Keratinocyte (primary cell): ENCODE results near the gene TPM2. TPM values are rescaled to one million over a fixed set of nuclear protein-coding genes. Genes with fewer than 3 reads are reported as not detected.

Experiments
- DNase-seq: peaks from one replicate; pipeline ENCODE4 v3.0.0-alpha.2; 2011; ENCODE audit warnings: low read depth, missing footprints, low spot score
- FAIRE-seq: peaks from 2 replicates; lab custom pipeline; 2011; peaks lifted over from hg19 to GRCh38; lab: Jason Lieb, UNC
- H2AFZ ChIP-seq: 2 replicates; pipeline ENCODE4 v1.6.0; 2012; ENCODE audit warnings: low read length, control low read depth, inconsistent platforms; ENCODE audit not compliant: control insufficient read depth
- H3K27ac ChIP-seq: 2 replicates; pipeline ENCODE4 v1.5.1; 2011; ENCODE audit warnings: low read length; ENCODE audit not compliant: control insufficient read depth, insufficient read depth
- H3K27me3 ChIP-seq: 3 replicates; pipeline ENCODE4 v1.6.0; 2011; ENCODE audit warnings: low read length; ENCODE audit not compliant: control insufficient read depth, insufficient read depth; ENCODE audit errors: extremely low read depth
- H3K36me3 ChIP-seq, 2 experiments: 2 replicates in 1 of 2; 3 replicates in 1 of 2; pipeline ENCODE4 v1.5.1; 2011; ENCODE audit warnings: low read length in 2 of 2, mild to moderate bottlenecking in 1 of 2; ENCODE audit not compliant: control insufficient read depth in 2 of 2, insufficient read depth in 2 of 2; ENCODE audit errors: extremely low read depth in 1 of 2
- H3K4me1 ChIP-seq: 3 replicates; pipeline ENCODE4 v1.5.1; 2011; ENCODE audit warnings: low read length; ENCODE audit not compliant: control insufficient read depth, insufficient read depth; ENCODE audit errors: extremely low read depth
- H3K4me2 ChIP-seq: 3 replicates; pipeline ENCODE4 v1.6.0; 2011; ENCODE audit warnings: low read depth, low read length; ENCODE audit not compliant: control insufficient read depth, insufficient read depth; ENCODE audit errors: extremely low read depth
- H3K4me3 ChIP-seq, 3 experiments: fragments of 200-600 bp in 1 of 3; sonication (generic) in 1 of 3; 2 replicates in 2 of 3; 3 replicates in 1 of 3; pipeline ENCODE4 v1.5.1; 2011 to 2016; ENCODE audit warnings: low read length in 3 of 3, mild to moderate bottlenecking in 3 of 3, control low read depth in 2 of 3, inconsistent platforms in 1 of 3, low read depth in 1 of 3, mixed read lengths in 1 of 3, mixed run types in 1 of 3, moderate library complexity in 1 of 3; ENCODE audit not compliant: control insufficient read depth in 2 of 3, insufficient read depth in 2 of 3; ENCODE audit errors: extremely low read depth in 1 of 3
- H3K79me2 ChIP-seq: 2 replicates; pipeline ENCODE4 v1.6.0; 2012; ENCODE audit warnings: low read length; ENCODE audit not compliant: control insufficient read depth, insufficient read depth
- H3K9ac ChIP-seq: 3 replicates; pipeline ENCODE4 v1.6.0; 2011; ENCODE audit warnings: low read length; ENCODE audit not compliant: control insufficient read depth, insufficient read depth; ENCODE audit errors: extremely low read depth
- H3K9me1 ChIP-seq: 3 replicates; pipeline ENCODE4 v1.6.0; 2011; ENCODE audit warnings: low read length; ENCODE audit not compliant: control insufficient read depth, insufficient read depth; ENCODE audit errors: extremely low read depth
- H3K9me3 ChIP-seq: 2 replicates; pipeline ENCODE4 v1.5.1; 2012; ENCODE audit warnings: low read depth, low read length; ENCODE audit not compliant: control insufficient read depth
- H4K20me1 ChIP-seq: 3 replicates; pipeline ENCODE4 v1.6.0; 2011; ENCODE audit warnings: low read length; ENCODE audit not compliant: control insufficient read depth, insufficient read depth; ENCODE audit errors: extremely low read depth
- CTCF ChIP-seq, 3 experiments: IDR thresholded peaks in 1 of 3; conservative IDR thresholded peaks in 1 of 3; optimal IDR thresholded peaks in 1 of 3; 2 replicates in 2 of 3; 3 replicates in 1 of 3; pipeline versions ENCODE3 to v1.5.1; 2011; ENCODE audit warnings: low read length in 3 of 3, mild to moderate bottlenecking in 3 of 3, moderate library complexity in 2 of 3, control low read depth in 1 of 3, inconsistent platforms in 1 of 3; ENCODE audit not compliant: insufficient read depth in 2 of 3; ENCODE audit errors: extremely low read depth in 1 of 3
- EZH2 ChIP-seq: IDR thresholded peaks from one replicate; pipeline ENCODE4 v1.6.1; 2012; ENCODE audit warnings: inconsistent platforms, mild to moderate bottlenecking, low read length, moderate library complexity
- dilution Hi-C: fragments of 300-500 bp; cut with MboI; formaldehyde crosslinking; loops from one replicate; pipeline ENCODE4 v1.7.0; 2020; ENCODE audit warnings: low sequenced_read_pairs; ENCODE audit not compliant: extremely low pct_ligation_motif_present
- polyA plus RNA-seq, 5 experiments: library from polyadenylated mRNA; depleted of rRNA in 3 of 5; stranded (reverse) in 3 of 5; stranded (forward) in 1 of 5; unstranded in 1 of 5; fragments of >200 nt; gene quantifications; 1 replicate in 1 of 5; 2 replicates in 3 of 5; 3 replicates in 1 of 5; pipeline versions ENCODE4 v1.2.1 to v1.2.3, GENCODE V29; 2011 to 2012; ENCODE audit warnings: missing spikeins in 2 of 5, low read depth in 1 of 5, low replicate concordance in 1 of 5

Gene TPM2
- polyA plus RNA-seq, 1 donor (not counting 4 experiments of a cell fraction or from before 2014, with no cell fraction given), result 53.1 TPM

GRCh38 chr9:35718721-35719511 lies 29.2 kb upstream of the TPM2 start:
- H4K20me1 ChIP-seq, result no peaks in the 10 kb centered on the region

GRCh38 chr9:35717132-35717870 lies 27.6 kb upstream of the TPM2 start:
- no peaks in the 10 kb centered on the region for H3K79me2 ChIP-seq
- H3K27me3 ChIP-seq, result no peaks in the 10 kb centered on the region
- DNase-seq (no peak), FAIRE-seq (no peak)
- H3K9me1 ChIP-seq, result no peaks in the 10 kb centered on the region
- H4K20me1 ChIP-seq, result no peaks in the 10 kb centered on the region
- no peak overlapping the region for H2AFZ ChIP-seq
- H3K4me3 ChIP-seq, result no peak overlapping the region
- dilution Hi-C loops, result no loop called here
- H3K27ac ChIP-seq, result no peak overlapping the region
- peaks cover 4% of the 10 kb centered on the region for H3K4me1 ChIP-seq
- no peaks in the 10 kb centered on the region for H3K9me3 ChIP-seq
- TF ChIP-seq CTCF (optimal IDR thresholded peaks at IDR 0.05 in 1 of 3, IDR thresholded peaks at IDR 0.05 in 1 of 3, conservative IDR thresholded peaks at IDR 0.05 in 1 of 3; ENCODE audit: extremely low read depth in 1 of 3, insufficient read depth in 2 of 3, low read length in 3 of 3) (no peak), EZH2 (no peak)
- peaks cover 83 to 88% of the 10 kb centered on the region in 2 experiments for H3K36me3 ChIP-seq
- H3K9ac ChIP-seq, result no peak overlapping the region
- no peak overlapping the region for H3K4me2 ChIP-seq

More at GRCh38 chr9:35718721-35719511, 29.2 kb upstream of the TPM2 start:
- no peak overlapping the region for H3K9ac ChIP-seq
- FAIRE-seq, result peak; percentile 71
- no peaks in the 10 kb centered on the region for H3K9me1 ChIP-seq
- no peak overlapping the region for H3K4me3 ChIP-seq
- peaks cover 82 to 91% of the 10 kb centered on the region in 2 experiments for H3K36me3 ChIP-seq
- peak overlapping the region; percentile 16 for H3K27ac ChIP-seq
- dilution Hi-C loops, result no loop called here
- no peaks in the 10 kb centered on the region for H3K79me2 ChIP-seq
- H3K9me3 ChIP-seq, result no peaks in the 10 kb centered on the region
- H2AFZ ChIP-seq, result no peak overlapping the region
- peak; percentile 81 for DNase-seq
- no peaks in the 10 kb centered on the region for H3K27me3 ChIP-seq
- TF ChIP-seq EZH2, result no peak
- TF ChIP-seq CTCF (optimal IDR thresholded peaks at IDR 0.05 in 1 of 3, IDR thresholded peaks at IDR 0.05 in 1 of 3, conservative IDR thresholded peaks at IDR 0.05 in 1 of 3; ENCODE audit: extremely low read depth in 1 of 3, insufficient read depth in 2 of 3, low read length in 3 of 3), result no peak
- H3K4me1 ChIP-seq, result peaks cover 4% of the 10 kb centered on the region
- no peak overlapping the region for H3K4me2 ChIP-seq
